ENCODE data around the gene ATP13A3.

DNA sequence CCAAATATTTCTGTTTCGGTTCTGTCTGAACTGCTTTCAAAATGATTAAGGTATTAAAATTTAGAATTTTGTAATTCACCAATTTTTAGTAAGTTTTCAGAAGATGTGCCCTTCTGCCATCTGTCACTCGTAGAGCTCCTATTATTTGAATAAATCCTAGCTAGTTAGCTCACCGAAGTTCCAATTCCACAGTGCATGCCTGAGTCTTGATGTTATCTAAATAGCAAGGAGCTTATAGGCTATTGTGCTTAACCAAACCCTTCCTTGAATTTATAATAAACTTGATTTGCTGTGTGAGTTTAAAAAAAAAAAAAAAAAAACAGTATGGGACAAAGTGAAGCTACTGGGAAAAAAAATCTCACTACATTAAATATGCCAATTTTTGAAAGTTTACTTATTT lies 18.7 kb downstream of the ATP13A3 start:
- TF ChIP-seq POLR2A (IDR thresholded peaks at IDR 0.05; ENCODE audit: low read length) (no peak), GATA1 (IDR thresholded peaks at IDR 0.05; ENCODE audit: low read depth, low read length) (no peak)
